Lower leg skin (tissue), 4 donors: Measurements from ENCODE around the gene PALLD. TPM values are rescaled to one million over a fixed set of nuclear protein-coding genes. Genes with fewer than 3 reads are reported as not detected.
"Not testable (repeated sequence)": the region's sequence is repeated elsewhere in the genome, so short reads cannot be mapped to it uniquely, and the experiment has no call there.

Source experiments
- DNase-seq, 2 donors: peaks; one replicate each; pipeline ENCODE4 v3.0.0-alpha.2; 2019; ENCODE audit warnings: low spot score in 2 of 2
- H3K4me3 ChIP-seq: fragments of 200-600 bp; sonication (generic); 2 replicates; pipeline ENCODE4 v1.5.1; 2017; ENCODE audit warnings: mild to moderate bottlenecking, low read depth; ENCODE audit not compliant: poor library complexity, severe bottlenecking
- CTCF ChIP-seq, 3 donors: fragments of 450-650 bp; IDR thresholded peaks; one replicate each; pipeline ENCODE4 v1.5.1; 2016; ENCODE audit warnings: antibody characterized with exemption in 3 of 3, mild to moderate bottlenecking in 3 of 3, moderate library complexity in 2 of 3
- POLR2A ChIP-seq, 2 donors: fragments of 450-650 bp; IDR thresholded peaks; one replicate each; pipeline ENCODE4 v1.6.1; 2016 to 2017; ENCODE audit warnings: antibody characterized with exemption in 2 of 2, mild to moderate bottlenecking in 1 of 2, moderate library complexity in 1 of 2
- WGBS, 2 donors: methylation state at CpG; one replicate each; pipeline ENCODE4 v1.1.5; 2018; 5-methylcytosine and 5-hydroxymethylcytosine counted together
- intact Hi-C: fragments of 100-400 bp; cut with DNase I; formaldehyde crosslinking; loops from one replicate; pipeline ENCODE4 v1.15.0; 2023; ENCODE audit warnings: low total_unique reads
- total RNA-seq, 4 donors: library from RNA; depleted of rRNA; stranded (reverse); fragments of >200 nt; gene quantifications; one replicate each; pipeline ENCODE4 v1.1.0, GENCODE V29; 2016

The PALLD gene
- total RNA-seq, 4 donors from 2014 or later = 46.1 to 103 (median 77.6) TPM

- no peak for DNase-seq
- TF ChIP-seq POLR2A (IDR thresholded peaks at IDR 0.05) (no peak), CTCF (IDR thresholded peaks at IDR 0.05) (no peak)
- intact Hi-C loops = no loop called here
- WGBS, 2 donors = 82 to 87% methylated on average over 7 of the region's 7 CpGs
- H3K4me3 ChIP-seq = no peak overlapping the region
Measured at GRCh38 chr4:168507178-168507815, 10.4 kb downstream of the PALLD start.

DNA sequence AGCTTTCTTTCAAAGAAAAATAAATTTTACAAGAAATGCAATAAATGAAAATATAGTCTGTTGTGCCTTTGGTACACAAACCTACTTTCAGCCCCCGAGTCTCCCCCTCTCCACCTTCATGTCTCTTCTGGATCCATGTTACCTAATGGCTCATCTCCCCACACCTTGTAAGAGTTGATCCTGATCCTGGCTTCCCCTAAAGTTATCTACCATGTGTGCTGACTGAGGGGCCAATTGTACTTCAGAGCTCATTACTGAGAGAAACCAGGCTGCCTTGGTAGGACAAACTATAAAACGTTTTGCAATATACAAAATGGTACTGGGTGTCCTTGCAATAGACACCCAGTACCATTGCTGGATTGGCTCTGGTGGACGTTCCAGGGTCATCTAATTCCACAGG, 11.8 kb downstream of the PALLD start:
- 74 to 76% methylated on average over 3 of the region's 3 CpGs for WGBS, 2 donors
- no peak for TF ChIP-seq POLR2A (IDR thresholded peaks at IDR 0.05)
- no peak for DNase-seq
- intact Hi-C loops = no loop called here
- no peak overlapping the region for H3K4me3 ChIP-seq

- no peak overlapping the region for H3K4me3 ChIP-seq
- intact Hi-C loops = no loop called here
- no peak for TF ChIP-seq POLR2A (IDR thresholded peaks at IDR 0.05)
- TF ChIP-seq CTCF (IDR thresholded peaks at IDR 0.05) = no peak
- 84 to 88% methylated on average over 4 of the region's 4 CpGs for WGBS, 2 donors
- DNase-seq = no peak
Measured at GRCh38 chr4:168509786-168510185, 12.9 kb downstream of the PALLD start.

- TF ChIP-seq CTCF (IDR thresholded peaks at IDR 0.05) = no peak
- TF ChIP-seq POLR2A (IDR thresholded peaks at IDR 0.05) = no peak
- no peak for DNase-seq
- WGBS, 2 donors = 87 to 91% methylated on average over 13 of the region's 13 CpGs
- no peak overlapping the region for H3K4me3 ChIP-seq
- intact Hi-C loops = no loop called here
Measured at GRCh38 chr4:168511780-168512489, 15.1 kb downstream of the PALLD start.

GRCh38 chr4:168513826-168514225, 17.0 kb downstream of the PALLD start:
- intact Hi-C loops, H3K4me3 ChIP-seq, DNase-seq: not testable (repeated sequence)
- WGBS, 2 donors = 90 to 91% methylated on average over 3 of the region's 3 CpGs

GRCh38 chr4:168514249-168514852, 17.5 kb downstream of the PALLD start:
- intact Hi-C loops = no loop called here
- H3K4me3 ChIP-seq = no peak overlapping the region
- no peak for TF ChIP-seq CTCF (IDR thresholded peaks at IDR 0.05)
- TF ChIP-seq POLR2A (IDR thresholded peaks at IDR 0.05) = no peak
- WGBS, 2 donors = 8 to 12% methylated on average over 3 of the region's 3 CpGs
- DNase-seq = no peak
